AG09319 (cell line): ENCODE results near the gene PRKG1.

Experiments used
- DNase-seq: peaks from one replicate; pipeline ENCODE4 v3.0.0-alpha.2; 2010; ENCODE audit warnings: low read depth; ENCODE audit errors: extremely low read depth
- TF ChIP-seq, protein P1 (sequence below): IDR thresholded peaks from 2 replicates; pipeline ENCODE4 v1.5.1; 2011; ENCODE audit warnings: low read depth, mild to moderate bottlenecking, inconsistent platforms, low read length, moderate library complexity

Gene PRKG1

DNA sequence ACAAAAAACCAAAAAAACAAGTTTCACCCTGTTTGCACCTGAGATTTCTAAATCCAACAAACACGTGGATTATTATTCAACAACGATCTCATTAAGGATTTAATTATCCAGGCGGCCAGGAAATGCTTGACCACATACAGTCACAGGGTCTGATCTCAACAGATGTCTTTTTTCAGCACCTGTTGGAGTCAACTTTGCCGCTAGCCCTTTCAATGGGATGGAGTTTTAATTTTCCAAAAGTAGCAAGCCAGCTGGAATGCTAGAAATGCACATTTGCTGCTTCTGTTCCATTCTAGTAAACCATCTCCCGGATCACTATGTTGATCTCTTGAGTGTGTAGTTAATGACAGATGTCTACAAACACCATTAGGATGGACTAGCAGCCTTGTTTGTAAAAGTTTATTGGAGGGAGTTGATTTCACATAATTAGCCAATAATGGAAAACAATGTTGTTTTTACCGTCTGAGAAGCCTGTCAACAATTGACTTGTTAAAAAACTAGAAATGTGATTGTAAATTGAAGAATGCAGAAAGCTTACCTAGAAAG is 1175.6 kb downstream of the PRKG1 start:
- TF ChIP-seq, protein P1, sequence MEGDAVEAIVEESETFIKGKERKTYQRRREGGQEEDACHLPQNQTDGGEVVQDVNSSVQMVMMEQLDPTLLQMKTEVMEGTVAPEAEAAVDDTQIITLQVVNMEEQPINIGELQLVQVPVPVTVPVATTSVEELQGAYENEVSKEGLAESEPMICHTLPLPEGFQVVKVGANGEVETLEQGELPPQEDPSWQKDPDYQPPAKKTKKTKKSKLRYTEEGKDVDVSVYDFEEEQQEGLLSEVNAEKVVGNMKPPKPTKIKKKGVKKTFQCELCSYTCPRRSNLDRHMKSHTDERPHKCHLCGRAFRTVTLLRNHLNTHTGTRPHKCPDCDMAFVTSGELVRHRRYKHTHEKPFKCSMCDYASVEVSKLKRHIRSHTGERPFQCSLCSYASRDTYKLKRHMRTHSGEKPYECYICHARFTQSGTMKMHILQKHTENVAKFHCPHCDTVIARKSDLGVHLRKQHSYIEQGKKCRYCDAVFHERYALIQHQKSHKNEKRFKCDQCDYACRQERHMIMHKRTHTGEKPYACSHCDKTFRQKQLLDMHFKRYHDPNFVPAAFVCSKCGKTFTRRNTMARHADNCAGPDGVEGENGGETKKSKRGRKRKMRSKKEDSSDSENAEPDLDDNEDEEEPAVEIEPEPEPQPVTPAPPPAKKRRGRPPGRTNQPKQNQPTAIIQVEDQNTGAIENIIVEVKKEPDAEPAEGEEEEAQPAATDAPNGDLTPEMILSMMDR = no peak
- DNase-seq = no peak

DNA sequence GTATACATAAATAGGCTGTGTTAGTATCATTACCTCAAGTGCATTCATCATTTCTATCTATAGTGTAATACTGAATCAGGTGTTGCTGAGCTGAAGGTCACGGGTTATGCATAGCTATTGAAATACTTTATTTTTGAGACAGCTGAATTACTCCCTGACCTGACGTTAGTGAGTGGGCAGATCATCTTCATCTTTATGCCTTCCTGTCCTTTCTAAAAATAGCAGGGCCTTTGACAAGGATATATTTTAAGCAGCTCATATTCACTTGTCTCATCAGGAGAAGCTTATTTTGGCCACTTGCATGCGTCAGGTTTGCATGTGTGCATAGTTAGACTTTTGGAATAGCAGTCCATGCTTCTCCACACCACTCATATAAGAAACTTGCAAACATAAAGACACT is 1176.2 kb downstream of the PRKG1 start:
- TF ChIP-seq, protein P1 = no peak
- DNase-seq = no peak

DNA sequence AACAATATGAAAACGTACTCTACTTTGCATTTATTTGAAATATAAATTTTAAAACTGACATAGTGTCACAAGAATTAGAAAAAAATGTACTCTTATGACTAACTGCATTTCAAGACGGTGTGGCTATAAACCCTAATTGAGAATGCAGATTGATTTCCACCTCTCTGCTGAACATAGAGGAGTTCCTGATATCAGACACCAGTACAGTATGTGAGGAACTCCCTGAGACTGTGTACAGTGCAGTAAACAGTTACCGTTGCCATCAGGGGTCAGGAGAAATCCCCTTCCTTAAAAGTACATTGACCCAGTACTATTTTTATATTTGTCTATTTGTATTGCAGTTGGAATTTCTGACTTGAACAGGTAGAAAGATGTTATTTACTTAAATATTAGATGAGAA is 1178.0 kb downstream of the PRKG1 start:
- TF ChIP-seq, protein P1 = no peak
- no peak for DNase-seq

DNA sequence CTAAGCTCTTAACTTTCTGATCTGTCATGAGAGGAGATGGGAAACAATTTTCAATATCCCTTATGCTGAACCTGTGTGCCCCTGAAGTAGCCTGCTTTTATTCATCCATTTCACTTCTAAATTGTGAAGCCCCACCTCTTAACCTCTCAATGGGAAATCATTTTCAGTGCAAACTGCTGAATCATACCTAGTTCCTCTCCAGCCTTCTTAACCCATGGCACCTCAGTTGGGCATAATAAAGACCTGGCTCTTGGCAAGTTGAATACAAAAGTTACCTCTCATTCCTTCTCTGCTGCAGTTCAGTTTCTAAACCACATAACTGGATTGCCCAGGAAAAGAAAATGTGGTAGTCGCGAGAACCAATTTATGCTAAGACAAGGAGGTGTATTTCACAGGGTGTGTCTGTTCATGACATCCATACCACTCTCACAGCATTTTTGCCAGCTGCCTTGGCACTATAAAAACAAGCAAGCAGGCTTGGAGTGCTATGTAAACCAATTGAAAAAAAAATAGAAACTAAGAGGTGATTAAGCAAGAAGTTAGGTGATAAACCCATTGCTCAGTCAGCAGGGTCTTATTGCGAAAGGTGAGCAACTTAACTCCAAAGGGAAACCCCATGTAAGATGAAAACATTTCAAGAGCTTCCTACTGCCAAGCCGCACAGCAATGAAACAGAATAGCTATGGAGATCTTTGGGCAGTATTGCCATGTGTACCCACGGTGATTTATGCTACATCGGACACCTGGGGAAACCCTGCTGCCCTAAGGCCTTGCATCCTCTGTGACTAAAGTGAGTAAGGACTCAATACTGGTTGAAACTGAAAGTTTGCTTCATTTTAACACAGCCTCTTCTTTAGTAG is 1182.8 kb downstream of the PRKG1 start:
- TF ChIP-seq, protein P1 = no peak
- no peak for DNase-seq

DNA sequence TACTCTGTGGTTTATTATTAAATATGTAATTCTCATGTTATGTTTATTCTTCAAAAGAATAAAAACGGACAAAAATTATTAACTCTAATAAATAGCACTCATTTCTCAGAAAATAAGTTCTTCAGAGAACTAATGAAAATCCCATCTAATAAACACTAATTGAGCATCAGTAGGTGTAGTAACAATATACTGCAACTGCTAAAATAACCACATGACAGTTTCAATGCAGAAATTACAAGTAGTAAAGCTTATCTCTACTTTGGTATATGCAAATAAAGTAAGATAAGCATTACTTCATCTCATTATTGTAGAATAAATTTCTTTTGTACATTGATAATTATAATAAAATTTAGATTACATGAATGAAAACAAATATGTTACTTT is 1183.4 kb downstream of the PRKG1 start:
- TF ChIP-seq, protein P1 = no peak

DNA sequence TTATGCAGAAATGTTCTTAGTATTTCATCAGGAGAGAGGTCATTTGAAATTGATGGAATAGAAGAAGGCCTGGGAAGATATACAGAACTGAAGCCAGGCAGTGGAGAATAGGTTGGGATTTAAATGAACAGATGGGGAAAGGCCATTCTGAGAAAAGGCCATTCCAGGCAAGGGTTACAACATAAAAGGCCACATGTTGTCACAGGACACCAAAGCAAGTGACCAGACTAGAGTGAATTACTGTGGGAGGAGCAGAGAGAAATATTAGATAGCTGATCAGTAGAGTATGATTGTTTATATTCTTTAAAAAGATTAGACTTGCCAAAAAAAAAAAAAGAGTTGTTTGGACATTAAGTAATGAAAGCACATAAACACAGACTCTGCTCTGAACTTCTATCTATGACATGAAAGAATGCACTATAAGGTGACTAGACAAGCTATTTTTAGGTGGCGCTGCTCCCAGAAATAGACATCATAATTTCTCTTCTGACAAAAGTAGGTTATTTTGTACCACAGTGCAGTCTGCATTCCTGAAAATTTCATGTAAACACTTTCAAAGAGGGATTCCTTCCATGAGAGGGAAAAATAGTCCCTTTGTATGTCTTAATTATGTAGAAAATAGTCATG is 1184.6 kb downstream of the PRKG1 start:
- TF ChIP-seq, protein P1 = no peak
- no peak for DNase-seq

More for the DNA sequence above, 1183.4 kb downstream of the PRKG1 start:
- DNase-seq = no peak

DNA sequence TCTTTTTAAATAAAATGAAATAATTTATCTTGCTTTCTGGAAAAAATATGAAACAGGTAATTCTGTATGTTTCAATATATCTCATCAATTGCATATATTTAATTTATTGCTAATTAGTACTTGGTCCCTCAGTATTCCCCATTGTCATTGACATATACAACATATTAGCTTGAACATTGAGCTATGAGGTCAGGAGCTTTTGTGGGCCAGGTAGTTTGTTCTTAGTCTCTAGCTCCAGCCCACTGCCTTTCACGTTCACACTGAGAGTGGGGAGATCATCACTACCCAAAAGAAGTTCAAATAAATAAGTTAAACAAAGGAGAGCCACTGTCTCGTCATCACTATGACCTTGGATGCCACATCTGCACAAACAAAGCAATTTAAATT is 1185.1 kb downstream of the PRKG1 start:
- DNase-seq = no peak
- TF ChIP-seq, protein P1 = no peak
